Ramos (cell line): ENCODE results near the gene TRAPPC3L.

Experiments
- in situ Hi-C: fragments of 300-500 bp; cut with MboI; formaldehyde crosslinking; loops from one replicate; pipeline ENCODE4 v1.14.3; 2022; ENCODE audit warnings: low sequenced_read_pairs; ENCODE audit not compliant: unreplicated experiment

TRAPPC3L gene

GRCh38 chr6:116475141-116475540, 70.3 kb downstream of the TRAPPC3L start:
- in situ Hi-C loops, result no loop called here

- in situ Hi-C loops, result no loop called here
Observed at GRCh38 chr6:116472706-116473105, 72.8 kb downstream of the TRAPPC3L start.

DNA sequence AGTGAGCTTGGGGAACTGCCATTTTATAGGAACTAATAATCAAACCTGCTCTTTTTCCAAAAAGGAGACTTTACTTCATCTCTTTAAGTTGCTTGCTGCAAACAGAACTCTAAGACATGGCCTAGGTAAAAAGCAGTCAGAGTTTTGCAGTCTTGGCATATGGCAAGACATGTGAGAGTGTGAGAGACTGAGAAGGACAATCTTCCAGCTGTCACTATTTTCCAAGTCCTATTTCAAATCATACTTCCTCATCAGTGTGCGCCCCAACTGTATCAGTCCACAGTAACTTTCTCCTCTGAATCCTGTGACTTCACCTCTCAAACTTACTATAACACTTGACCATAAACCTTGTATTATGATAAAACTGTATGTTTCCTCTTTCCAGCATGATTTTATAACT, 74.0 kb downstream of the TRAPPC3L start:
- in situ Hi-C loops, result no loop called here

DNA sequence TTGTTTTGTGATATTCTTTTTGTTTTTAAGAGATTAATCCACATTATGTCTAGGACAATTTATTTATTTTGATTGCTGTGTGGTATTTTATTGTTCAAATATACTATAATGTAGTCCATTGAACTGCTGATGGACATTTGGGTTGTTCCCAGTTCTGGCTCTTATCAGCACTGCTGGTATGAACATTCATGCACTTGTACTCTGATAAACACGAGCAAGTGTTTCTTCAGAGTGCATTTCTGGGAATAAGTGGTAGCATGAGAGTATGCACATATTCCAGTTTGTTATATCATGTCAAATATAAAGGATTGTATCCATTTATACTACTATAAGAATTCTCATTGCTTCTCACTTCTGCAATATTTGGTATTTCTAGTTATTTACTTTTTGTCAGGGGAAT, 77.2 kb downstream of the TRAPPC3L start:
- in situ Hi-C loops, result no loop called here

DNA sequence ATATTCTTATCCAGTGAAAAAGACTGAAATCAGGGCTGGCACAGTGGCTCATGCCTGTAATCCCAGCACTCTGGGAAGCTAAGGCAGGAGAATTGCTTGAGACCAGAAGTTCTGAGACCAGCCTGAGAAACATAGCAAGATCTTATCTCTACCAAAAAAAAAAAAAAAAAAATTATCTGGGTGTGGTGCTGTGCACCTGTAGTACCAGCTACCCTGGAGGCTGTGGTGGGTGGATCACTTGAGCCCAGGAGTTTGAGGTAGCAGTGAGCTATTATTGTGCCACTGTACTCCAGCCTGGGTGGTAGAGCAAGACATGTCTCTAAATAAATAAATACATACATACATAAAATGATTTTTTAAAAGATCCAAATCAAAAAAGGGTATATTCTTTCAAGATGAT, 78.0 kb downstream of the TRAPPC3L start:
- in situ Hi-C loops, result no loop called here

DNA sequence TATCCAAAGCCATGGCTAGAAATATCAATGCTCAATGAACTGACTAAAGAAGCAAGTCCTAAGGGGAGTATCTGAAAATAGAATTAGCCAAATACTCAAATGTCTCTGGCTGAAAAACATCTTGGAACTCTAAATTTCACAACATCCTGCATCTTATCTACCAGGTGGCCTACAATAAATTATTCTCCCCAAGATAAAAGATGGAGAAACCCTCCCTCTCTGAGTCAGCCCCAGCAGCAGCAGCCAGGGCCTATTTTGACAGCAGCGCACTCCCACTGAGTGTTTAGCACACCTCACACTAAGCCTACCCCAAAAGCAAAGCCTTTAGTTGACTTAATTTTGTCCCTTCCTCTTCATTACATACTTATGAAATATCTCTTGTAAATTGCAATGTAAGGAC, 78.4 kb downstream of the TRAPPC3L start:
- in situ Hi-C loops, result no loop called here

DNA sequence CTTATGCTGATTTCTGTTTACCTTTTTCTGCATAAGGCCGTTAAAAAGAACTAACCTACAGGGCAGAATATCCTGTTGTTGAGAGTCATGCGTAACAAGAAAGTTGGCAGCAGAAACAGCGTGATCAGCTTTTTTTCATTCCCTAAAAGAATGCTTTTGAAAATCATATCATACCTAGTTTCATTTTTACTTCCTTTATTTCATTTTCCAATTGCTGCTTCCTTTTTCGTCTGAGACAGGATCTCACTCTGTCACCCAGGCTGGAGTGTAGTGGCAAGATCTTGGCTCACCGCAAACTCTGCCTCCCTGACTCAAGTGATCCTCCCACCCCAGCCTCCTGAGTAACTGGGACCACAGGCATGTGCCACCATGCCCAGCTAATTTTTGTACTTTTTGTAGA, 80.2 kb downstream of the TRAPPC3L start:
- in situ Hi-C loops, result no loop called here

- in situ Hi-C loops, result no loop called here
Observed at GRCh38 chr6:116463301-116463700, 82.2 kb downstream of the TRAPPC3L start.

DNA sequence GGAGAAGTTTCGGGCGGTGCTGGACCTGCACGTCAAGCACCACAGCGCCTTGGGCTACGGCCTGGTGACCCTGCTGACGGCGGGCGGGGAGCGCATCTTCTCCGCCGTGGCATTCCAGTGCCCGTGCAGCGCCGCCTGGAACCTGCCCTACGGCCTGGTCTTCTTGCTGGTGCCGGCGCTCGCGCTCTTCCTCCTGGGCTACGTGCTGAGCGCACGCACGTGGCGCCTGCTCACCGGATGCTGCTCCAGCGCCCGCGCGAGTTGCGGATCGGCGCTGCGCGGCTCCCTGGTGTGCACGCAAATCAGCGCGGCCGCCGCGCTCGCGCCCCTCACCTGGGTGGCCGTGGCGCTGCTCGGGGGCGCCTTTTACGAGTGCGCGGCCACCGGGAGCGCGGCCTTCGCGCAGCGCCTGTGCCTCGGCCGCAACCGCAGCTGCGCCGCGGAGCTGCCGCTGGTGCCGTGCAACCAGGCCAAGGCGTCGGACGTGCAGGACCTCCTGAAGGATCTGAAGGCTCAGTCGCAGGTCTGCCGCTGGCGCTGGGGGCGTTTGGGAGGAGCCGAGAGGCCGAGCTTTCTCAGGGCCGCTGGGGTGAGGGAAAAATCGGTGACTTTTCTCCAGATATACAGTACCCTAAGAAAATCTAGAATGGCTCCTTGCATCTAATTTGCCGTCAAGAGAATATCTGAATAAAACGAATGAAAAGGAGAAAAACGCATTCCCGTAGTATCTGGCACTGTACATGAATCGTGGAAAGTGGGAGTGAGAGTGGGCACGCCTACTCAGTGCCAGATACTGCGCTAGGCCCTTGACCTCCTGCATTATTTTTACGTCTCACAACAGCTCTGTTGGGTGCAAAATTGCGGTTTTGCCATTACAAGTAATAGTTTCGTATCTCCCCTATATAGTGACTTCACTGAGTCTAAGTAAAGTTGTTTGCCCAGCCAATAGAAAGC, 83.3 kb downstream of the TRAPPC3L start:
- in situ Hi-C loops, result no loop called here

- in situ Hi-C loops, result no loop called here
Observed at GRCh38 chr6:116461331-116461931, 84.1 kb downstream of the TRAPPC3L start, which contains the start of gene CALHM6. Gene CALHM6, plus strand, starts transcription at chr6:116461375. Its CDS starts 555 bp downstream, at chr6:116461930.

DNA sequence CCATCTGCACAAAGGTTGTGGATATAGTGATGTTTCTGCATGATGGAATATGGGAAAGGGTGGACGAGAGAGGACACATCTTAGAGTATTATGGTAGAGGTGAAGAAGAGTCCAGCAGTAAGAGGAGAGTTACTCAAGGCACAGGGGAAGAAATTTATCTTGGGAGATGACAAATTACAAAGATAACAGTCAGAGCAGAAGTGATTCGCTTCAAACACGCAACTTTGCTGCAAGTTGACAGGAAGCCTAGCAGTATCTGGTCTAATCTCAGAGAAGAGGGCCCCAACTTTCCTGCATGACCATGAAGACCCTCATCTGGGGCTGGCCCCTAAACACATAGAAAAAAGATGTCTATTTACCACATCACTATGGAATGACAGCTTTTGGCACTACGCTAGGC, 85.6 kb downstream of the TRAPPC3L start:
- in situ Hi-C loops, result no loop called here

DNA sequence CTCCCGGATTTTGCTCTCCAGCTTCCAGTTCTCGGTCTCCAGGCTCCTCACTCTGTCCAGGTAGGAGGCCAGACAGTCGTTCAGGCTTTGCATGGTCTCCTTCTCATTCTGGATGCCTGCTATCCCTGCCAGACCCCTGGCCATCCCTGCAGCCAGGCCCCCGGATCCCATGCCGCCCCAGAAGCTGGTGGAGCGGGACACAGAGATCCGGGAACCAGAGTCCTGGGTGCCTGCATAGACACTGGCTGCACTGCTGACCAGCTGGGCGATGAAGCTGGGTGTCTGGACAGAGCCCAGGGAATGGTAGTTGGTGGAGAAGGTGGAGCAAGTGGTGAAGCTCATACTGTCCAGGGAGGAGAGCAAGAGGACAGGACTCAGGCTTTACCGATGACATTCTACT, 87.2 kb downstream of the TRAPPC3L start:
- in situ Hi-C loops, result no loop called here

DNA sequence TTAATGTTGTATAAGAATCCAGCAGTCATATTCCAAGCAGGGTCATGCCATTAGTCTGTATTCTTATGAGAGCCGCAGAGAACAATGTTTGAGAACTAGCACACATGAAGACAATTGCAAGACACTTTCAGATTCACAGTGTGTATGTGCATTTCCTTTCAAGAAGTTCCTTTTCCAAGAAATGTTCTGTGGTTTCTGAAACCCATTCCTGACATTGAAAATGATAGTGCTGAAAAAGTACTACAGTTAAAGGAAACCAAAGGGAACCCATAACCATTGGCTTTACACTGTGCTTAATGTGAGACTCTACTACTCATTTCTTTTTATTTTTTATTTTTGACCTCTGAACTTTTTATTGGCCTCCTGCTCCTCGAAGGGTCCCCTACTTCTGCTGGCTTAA, 88.6 kb downstream of the TRAPPC3L start:
- in situ Hi-C loops, result no loop called here

DNA sequence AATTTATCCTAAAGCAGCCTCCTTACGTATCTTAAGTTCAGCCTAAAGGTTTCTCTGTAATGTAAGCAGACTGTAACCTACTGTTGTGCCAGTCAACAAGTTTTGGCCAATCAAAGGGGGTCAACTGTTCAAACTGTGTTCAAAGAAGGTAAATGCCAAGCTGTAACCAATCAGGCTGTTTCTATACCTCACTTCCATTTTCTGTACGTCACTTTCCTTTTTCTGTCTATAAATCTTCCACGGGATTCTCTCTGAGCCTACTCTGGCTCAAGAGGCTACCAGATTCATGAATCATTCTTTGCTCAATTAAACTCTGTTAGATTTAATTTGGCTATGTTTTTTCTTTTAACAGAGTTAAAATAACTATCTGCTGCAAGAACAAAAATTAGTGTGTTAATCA, 89.4 kb downstream of the TRAPPC3L start:
- in situ Hi-C loops, result no loop called here

- in situ Hi-C loops, result no loop called here
Observed at GRCh38 chr6:116452531-116452930, 93.0 kb downstream of the TRAPPC3L start.

- in situ Hi-C loops, result no loop called here
Observed at GRCh38 chr6:116451916-116452315, 93.6 kb downstream of the TRAPPC3L start.

DNA sequence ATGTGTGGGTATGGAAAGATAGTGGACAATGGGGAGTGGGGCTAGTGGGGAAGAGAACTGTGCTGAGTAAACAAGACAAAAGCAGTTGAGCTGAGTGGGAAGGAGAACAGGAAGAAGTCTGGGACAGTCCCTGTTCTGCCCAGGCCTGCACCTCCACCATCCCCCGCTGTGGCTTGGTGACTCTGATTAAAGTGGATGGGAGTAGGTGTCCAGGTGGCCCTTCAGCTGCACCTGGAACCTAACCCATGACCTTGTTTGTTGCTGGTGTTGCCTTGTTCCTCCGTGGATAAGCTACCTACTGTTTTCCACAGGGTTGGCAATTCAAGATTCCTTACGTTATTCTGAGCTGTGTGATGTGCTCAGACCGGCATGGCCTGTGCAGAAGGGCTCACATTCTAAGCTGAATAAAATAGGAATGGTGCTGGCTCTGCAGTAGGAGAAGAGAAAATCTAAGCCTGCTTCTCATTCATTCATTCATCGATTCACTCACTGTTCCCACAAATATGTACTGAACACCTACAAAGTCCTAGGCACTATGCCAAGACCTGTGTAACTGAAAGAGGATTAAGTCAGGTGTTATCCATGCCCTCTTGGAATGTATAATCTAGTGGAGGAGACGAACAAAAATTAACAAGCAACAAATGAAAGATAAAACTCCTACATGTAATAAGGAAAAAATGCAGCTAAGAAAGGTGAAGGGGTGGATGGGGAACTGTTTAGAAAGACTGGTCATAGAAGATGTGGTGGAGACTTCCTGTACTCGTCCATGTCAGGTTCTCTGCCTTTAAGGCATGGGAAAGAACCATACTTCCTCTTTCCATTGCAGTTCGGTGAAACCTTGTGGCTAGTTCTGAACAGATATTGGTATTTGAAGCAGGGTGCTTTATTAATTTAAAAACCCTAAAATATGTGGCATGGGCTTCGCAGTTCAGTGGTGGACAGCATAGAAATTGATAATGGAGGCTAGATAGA, 94.4 kb downstream of the TRAPPC3L start:
- in situ Hi-C loops, result no loop called here

- in situ Hi-C loops, result no loop called here
Observed at GRCh38 chr6:116450185-116450710, 95.2 kb downstream of the TRAPPC3L start.

- in situ Hi-C loops, result no loop called here
Observed at GRCh38 chr6:116449565-116449964, 95.9 kb downstream of the TRAPPC3L start.

DNA sequence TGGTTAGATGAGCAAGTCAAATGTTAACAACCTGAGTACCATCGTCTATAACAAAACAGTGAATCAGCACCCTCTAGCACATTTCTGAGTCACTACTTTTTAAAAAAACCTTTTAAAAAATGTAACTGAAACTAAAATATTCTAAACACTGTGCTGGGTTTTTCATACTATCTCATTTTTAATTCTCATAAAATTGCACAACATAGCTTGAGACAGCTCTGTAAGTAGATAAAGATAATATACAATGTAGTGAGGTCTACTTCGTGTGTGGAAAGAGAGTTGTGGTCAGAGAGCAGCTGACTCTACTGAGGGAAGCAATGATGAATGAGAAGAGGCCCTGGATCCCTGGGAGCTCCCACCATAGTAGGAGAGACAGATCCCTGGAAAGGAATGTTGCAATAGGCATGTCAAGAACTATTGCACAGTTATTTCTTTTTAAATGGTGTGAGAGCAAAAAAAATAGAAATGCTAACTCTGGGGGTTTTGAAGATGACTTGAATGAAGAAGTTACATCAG, 97.9 kb downstream of the TRAPPC3L start:
- in situ Hi-C loops, result no loop called here
